OCI-LY3 (cell line): Measurements from ENCODE around the gene RPH3AL.

Source experiments
- H2AFZ ChIP-seq: fragments of 200-600, 300-600 bp; shearing (Covaris generic); 2 replicates; pipeline ENCODE4 v1.6.0; 2014; ENCODE audit warnings: antibody characterized with exemption, low read depth, low read length
- H3K27ac ChIP-seq: fragments of 200-600, 300-600 bp; sonication (generic); 2 replicates; pipeline ENCODE4 v1.5.1; 2014; ENCODE audit warnings: mild to moderate bottlenecking, low read length, moderate library complexity, mixed read lengths
- H3K27me3 ChIP-seq: fragments of 200-600, 300-600 bp; sonication (generic); 2 replicates; pipeline ENCODE4 v1.6.1; 2014; ENCODE audit warnings: low read depth, low read length, mixed read lengths
- H3K36me3 ChIP-seq: fragments of 200-600, 300-600 bp; sonication (generic); replicated peaks from 2 replicates; pipeline ENCODE3; 2014; ENCODE audit warnings: low read depth, low read length, mixed read lengths
- H3K4me1 ChIP-seq: fragments of 300-600, 200-600 bp; sonication (generic); 2 replicates; pipeline ENCODE4 v1.6.1; 2014; ENCODE audit warnings: low read length, mixed read lengths
- H3K4me2 ChIP-seq: fragments of 200-600, 300-600 bp; sonication (generic); 2 replicates; pipeline ENCODE4 v1.6.1; 2014; ENCODE audit warnings: low read length, mixed read lengths
- H3K4me3 ChIP-seq: fragments of 300-600, 200-600 bp; sonication (generic); 2 replicates; pipeline ENCODE4 v1.5.1; 2014; ENCODE audit warnings: antibody characterized with exemption, mild to moderate bottlenecking, low read length, moderate library complexity
- H3K79me2 ChIP-seq: fragments of 300-600, 200-600 bp; shearing (Covaris generic); 2 replicates; pipeline ENCODE4 v1.6.1; 2014; ENCODE audit warnings: mild to moderate bottlenecking, low read length, mixed read lengths
- H3K9ac ChIP-seq: fragments of 300-600, 200-600 bp; shearing (Covaris generic); 2 replicates; pipeline ENCODE4 v1.6.0; 2014; ENCODE audit warnings: mild to moderate bottlenecking, low read length, moderate library complexity
- H3K9me3 ChIP-seq: fragments of 200-600, 300-600 bp; shearing (Covaris generic); 2 replicates; pipeline ENCODE4 v1.6.1; 2014; ENCODE audit warnings: low read length, mixed read lengths; ENCODE audit not compliant: insufficient read depth
- H4K20me1 ChIP-seq: fragments of 200-600, 300-600 bp; sonication (generic); 2 replicates; pipeline ENCODE4 v1.6.1; 2016; ENCODE audit warnings: low read length, mixed read lengths; ENCODE audit not compliant: insufficient read depth
- EZH2phosphoT487 ChIP-seq: fragments of 200-600 bp; shearing (Covaris generic); IDR thresholded peaks from 2 replicates; pipeline ENCODE4 v1.6.1; 2018; ENCODE audit warnings: antibody characterized with exemption, mixed run types, low read depth
- TF ChIP-seq, protein P1 (sequence below): fragments of 200-600, 300-600 bp; sonication (generic); IDR thresholded peaks from 2 replicates; pipeline ENCODE4 v1.5.1; 2014; ENCODE audit warnings: antibody characterized with exemption, low read length, low read depth

Gene RPH3AL

DNA sequence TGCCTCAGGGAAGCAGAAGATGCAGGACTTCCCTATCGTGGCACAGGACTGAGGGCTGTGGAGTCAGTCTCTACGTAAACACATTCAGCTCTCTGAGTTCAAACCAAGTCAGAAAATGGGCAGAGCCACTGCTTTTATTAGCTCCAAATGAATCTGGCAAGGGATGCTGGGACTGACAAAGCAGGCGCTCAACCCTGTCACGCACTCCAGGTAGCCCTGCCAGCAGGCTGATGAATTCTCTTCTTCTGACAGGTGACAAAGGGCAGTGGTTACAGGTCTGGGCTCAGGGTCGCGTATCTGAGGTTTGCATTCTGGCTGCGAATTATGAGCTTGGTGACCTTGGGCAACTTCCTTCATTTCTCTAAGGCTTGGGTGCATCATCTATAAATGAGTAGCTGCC is 9.4 kb downstream of the RPH3AL start:
- peaks cover 3% of the 10 kb centered on the region; the same call in 1 of the 2 replicates for H3K4me1 ChIP-seq
- no peaks in the 10 kb centered on the region for H3K36me3 ChIP-seq
- H3K27me3 ChIP-seq, result no peaks in the 10 kb centered on the region
- no peak overlapping the region for H3K27ac ChIP-seq
- H2AFZ ChIP-seq, result no peak overlapping the region
- H3K9ac ChIP-seq, result no peak overlapping the region
- no peak for TF ChIP-seq EZH2phosphoT487
- TF ChIP-seq, protein P1, sequence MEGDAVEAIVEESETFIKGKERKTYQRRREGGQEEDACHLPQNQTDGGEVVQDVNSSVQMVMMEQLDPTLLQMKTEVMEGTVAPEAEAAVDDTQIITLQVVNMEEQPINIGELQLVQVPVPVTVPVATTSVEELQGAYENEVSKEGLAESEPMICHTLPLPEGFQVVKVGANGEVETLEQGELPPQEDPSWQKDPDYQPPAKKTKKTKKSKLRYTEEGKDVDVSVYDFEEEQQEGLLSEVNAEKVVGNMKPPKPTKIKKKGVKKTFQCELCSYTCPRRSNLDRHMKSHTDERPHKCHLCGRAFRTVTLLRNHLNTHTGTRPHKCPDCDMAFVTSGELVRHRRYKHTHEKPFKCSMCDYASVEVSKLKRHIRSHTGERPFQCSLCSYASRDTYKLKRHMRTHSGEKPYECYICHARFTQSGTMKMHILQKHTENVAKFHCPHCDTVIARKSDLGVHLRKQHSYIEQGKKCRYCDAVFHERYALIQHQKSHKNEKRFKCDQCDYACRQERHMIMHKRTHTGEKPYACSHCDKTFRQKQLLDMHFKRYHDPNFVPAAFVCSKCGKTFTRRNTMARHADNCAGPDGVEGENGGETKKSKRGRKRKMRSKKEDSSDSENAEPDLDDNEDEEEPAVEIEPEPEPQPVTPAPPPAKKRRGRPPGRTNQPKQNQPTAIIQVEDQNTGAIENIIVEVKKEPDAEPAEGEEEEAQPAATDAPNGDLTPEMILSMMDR, result no peak
- no peaks in the 10 kb centered on the region for H3K9me3 ChIP-seq
- no peaks in the 10 kb centered on the region for H4K20me1 ChIP-seq
- no peak overlapping the region for H3K4me2 ChIP-seq
- no peaks in the 10 kb centered on the region for H3K79me2 ChIP-seq
- no peak overlapping the region for H3K4me3 ChIP-seq

DNA sequence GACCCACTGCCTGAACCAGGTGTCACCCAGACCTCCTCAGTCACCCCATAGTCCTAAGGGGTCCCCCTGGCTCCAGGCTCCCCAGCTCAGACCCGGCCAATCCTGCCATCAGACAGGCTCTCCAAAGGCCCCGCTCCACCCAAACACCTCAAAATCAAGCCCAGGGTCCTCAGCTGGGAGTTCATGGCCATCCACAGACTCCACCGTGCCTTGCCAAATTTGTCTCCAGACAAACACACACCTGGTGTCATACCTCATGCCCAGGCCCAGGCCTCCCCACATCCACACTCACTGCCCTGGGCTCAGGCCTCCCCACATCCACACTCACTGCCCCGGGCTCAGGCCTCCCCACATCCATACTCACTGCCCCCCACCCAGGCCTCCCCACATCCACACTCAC is 12.5 kb downstream of the RPH3AL start:
- TF ChIP-seq EZH2phosphoT487, result no peak
- H4K20me1 ChIP-seq, result no peaks in the 10 kb centered on the region
- no peak overlapping the region for H3K27ac ChIP-seq
- no peaks in the 10 kb centered on the region for H3K36me3 ChIP-seq
- H3K79me2 ChIP-seq, result no peaks in the 10 kb centered on the region
- no peak overlapping the region for H3K9ac ChIP-seq
- H3K4me3 ChIP-seq, result no peak overlapping the region
- H3K9me3 ChIP-seq, result no peaks in the 10 kb centered on the region
- no peak overlapping the region for H3K4me2 ChIP-seq
- H3K4me1 ChIP-seq, result peaks cover 10% of the 10 kb centered on the region; the same call in 1 of the 2 replicates
- no peak overlapping the region for H2AFZ ChIP-seq
- no peaks in the 10 kb centered on the region for H3K27me3 ChIP-seq

DNA sequence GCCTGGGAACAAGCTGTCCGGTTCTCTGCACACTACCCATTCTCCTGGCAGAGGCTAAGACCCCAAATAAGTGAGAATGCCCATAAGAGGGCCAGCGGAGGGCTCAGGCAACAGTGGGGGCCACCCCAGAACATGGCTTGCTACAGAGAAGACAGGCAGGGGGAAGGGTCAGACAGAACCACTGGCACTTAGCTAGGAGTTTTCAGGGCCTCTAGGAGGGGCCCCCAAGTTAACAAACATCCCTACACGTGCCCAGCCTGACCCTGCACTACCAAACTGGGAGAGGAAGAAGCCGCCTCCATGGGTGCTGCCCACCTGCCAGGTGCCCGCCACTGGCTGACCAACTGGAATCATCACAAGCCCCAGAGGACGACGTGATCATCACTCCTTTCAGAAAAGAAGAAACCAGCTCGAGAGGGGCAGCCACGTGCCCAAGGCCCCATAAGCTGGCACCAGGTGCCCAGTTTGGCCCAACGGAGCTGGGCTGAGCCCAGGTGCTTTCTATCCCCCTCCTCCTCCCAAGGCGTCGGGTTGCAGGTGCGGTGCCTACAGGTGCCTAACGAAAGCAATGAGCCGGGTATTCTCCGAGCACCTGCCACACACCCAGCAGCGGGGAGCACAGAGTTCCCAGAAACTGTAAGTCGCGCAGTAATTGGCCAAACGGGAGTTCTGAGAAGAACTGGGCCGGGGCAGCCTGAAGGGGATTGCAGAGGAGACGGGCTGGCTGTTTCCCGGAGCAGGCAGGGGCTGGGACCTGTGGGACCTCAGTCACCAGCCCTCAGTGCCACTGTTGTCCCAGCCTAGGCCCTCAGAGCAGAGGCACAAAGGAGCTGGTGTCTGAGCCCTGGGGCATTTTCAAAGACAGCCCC is 13.2 kb downstream of the RPH3AL start:
- Histone ChIP-seq H3K27me3 (no peaks in the 10 kb centered on the region), H3K9ac (no peak overlapping the region), H3K79me2 (no peaks in the 10 kb centered on the region), H3K4me3 (no peak overlapping the region), H3K4me1 (peaks cover 10% of the 10 kb centered on the region; the same call in 1 of the 2 replicates), H3K36me3 (no peaks in the 10 kb centered on the region), H3K4me2 (no peak overlapping the region), H4K20me1 (no peaks in the 10 kb centered on the region), H2AFZ (no peak overlapping the region), H3K9me3 (no peaks in the 10 kb centered on the region), H3K27ac (no peak overlapping the region)
- TF ChIP-seq EZH2phosphoT487, result no peak
- TF ChIP-seq, protein P1, result no peak

DNA sequence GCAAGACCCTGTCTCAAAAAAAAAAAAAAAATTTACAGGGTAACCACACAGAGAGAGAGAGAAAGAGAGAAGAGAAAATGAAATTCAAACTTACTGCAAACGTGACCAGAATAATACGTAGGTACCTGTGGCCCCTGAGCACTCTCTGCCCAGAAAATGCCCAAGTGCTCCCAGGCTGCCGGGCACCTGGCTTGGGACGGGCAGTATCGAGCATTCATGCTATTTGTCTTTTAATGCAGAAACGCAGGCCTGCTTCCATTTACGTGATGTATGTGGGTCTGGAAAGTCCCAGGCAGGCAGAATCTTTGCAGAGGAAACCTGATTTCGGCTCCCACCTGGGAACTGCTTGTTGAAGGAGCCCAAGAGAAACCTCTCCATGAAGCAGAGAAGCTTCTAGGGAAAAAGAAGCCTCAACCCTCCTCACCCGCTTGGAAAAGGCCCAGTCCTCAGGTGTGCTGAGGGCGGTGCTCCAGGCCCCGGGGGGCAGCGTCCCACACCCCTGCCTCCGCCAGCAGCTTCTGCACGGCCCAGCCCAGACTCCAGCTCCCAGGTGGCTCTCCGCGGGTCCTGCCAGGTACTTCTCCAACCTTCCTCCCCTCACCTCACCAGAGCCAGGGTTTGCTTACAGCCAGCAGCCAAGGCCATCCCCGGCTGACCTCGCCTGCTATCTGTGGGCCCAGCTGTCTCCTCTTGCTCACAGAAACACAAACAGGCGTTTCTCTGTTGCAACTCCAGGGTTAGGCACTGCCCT is 14.0 kb downstream of the RPH3AL start:
- no peak overlapping the region for H3K27ac ChIP-seq
- no peaks in the 10 kb centered on the region for H3K27me3 ChIP-seq
- no peaks in the 10 kb centered on the region for H3K36me3 ChIP-seq
- H3K4me1 ChIP-seq, result peaks cover 10% of the 10 kb centered on the region; the same call in 1 of the 2 replicates
- H3K9ac ChIP-seq, result no peak overlapping the region
- no peak for TF ChIP-seq EZH2phosphoT487
- TF ChIP-seq, protein P1, result no peak
- H4K20me1 ChIP-seq, result no peaks in the 10 kb centered on the region
- no peak overlapping the region for H3K4me3 ChIP-seq
- no peak overlapping the region for H3K4me2 ChIP-seq
- no peaks in the 10 kb centered on the region for H3K79me2 ChIP-seq
- no peaks in the 10 kb centered on the region for H3K9me3 ChIP-seq
- H2AFZ ChIP-seq, result no peak overlapping the region
